HG02943 (cell line): ENCODE data around the gene MND1.
"Not testable (repeated sequence)": the region's sequence is repeated elsewhere in the genome, so short reads cannot be mapped to it uniquely, and the experiment has no call there.

ENCODE experiments used
- ATAC-seq: cut with Tn5 transposase; IDR thresholded peaks from one replicate; pipeline ENCODE4 v1.9.1; 2021; ENCODE audit warnings: mild to moderate bottlenecking, low read depth, moderate library complexity; ENCODE audit not compliant: unreplicated experiment

MND1 gene

DNA sequence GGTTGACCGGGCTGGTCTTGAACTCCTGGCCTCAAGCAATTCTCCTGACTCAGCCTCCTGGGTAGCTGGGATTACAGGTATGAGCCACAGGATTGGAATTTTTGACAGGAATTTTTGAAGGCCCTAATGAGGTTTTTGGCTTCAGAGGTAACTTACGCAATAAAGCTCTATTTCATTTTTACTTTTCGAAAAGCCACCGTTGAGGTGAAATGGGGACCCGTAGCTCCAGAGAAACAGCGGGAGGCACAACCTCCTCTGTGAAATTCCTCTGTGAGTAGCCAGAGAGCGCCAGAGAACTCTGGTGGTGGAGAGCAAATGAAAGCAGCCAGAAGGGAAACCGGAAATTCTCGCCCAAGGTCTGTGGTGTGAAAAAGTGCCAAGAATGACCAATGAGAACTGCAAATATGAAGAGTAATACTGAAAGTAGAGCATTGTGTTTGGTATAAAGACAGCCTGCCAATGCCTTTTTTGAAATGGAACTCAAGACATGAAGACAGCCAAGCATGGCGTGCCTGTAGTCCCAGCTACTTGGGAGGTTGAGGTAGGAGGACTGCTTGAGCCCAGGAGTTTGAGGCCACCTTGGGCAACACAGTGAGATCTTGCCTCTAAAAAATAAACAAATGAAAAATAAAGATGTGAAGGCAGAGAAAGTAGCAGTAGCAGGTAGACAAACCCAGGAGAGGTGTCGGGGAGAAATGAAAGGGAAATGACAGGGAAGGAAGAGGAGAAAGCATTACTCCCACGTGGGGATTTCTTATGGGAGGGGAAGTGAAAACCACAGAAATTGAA is 88.7 kb downstream of the MND1 start:
- peak; percentile 93 for ATAC-seq

- ATAC-seq: peak; percentile 1
Observed at GRCh38 chr4:153433754-153434105, 89.2 kb downstream of the MND1 start.

DNA sequence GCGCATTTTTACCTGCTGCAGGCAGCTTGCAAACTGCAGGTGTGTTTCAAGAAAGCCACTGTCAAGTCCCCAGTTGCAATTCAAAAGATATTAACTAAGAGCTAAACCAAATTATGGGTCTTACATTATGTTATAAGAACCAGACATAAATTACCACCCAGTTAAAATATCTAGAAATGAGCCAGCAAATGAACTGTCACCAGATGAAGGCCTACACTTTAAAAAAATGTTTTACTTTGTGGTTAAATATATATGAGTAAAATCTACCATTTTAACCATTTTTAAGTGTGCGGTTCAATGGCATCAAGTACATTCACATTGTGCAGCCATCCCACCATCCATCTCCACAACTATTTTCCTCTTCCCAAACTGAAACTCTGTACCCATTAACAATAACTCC is 89.7 kb downstream of the MND1 start:
- no peak for ATAC-seq

DNA sequence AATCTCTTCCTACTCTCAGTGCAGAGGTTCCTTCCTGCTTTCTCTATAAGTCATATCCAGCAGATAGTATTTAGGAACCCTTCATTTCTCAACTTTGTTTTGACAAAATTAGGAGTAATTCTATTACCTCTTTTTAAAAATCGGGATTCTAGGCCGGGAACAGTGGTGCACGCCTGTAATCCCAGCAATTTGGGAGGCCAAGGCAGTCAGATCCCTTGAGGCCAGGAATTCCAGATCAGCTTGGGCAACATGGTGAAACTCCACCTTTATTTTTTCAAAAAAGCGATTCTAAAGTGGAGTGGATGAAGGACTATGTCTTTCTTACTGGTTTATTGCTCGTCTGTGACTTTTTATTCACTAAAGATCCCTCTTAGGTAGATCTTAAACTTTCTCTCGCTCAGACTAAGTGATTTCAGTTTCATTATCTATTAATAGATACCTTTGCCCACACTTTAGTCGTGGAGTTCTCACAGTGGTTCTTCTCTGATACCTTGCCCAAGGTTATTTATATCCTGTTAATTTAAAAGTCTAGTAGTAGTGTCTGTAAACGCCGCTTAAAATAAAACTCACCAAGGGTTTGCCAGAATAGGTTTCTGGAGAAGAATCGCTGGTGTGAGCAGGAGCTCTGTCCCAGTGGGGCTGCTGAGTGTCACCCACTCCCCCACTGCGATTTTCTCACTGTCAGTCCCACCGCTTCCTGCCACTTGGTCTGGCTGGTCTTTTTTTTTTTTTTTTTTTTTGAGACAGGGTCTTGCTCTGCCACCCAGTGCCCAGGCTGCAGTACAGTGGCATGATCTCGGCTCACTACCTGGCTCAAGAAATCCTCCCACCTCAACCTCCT is 94.6 kb downstream of the MND1 start:
- peak; percentile 64 for ATAC-seq

DNA sequence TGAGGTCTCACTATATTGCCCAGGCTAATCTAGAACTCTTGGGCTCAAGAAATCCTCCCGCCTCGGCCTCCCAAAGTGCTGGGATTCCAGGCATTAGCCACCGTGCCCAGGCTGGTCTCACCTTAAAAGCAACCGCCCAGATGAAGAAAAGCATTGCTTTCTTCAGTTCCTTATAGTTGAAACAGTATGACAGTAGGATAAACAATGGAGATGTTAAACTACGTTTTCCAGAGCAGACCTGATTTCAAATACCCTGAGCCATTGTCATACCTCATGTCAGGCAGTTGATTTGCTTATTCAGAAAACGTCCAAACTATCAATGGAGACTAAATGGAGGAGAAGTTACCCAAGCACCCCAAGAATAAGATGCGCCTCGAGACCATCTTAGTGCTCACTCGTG is 95.3 kb downstream of the MND1 start:
- no peak for ATAC-seq

DNA sequence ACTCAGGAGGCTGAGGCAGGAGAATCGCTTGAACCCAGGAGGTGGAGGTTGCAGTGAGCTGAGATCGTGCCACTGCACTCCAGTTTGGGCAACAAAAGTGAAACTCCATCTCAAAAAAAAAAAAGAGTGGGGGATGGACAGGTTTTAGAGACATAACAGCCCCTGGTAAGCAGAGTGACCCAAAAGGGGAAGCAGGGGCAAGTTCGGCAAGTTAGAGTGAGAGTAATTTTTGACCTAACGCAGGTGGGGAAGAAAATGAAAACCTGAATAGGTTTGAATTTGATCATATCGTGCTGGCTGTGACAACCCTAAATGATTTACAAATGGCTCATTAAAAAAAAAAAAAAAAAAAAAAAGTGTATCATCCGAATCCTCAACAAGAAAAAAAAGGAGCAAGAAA is 96.0 kb downstream of the MND1 start:
- ATAC-seq: no peak

- ATAC-seq: no peak
Observed at GRCh38 chr4:153447175-153447905, 102.9 kb downstream of the MND1 start.

- no peak for ATAC-seq
Observed at GRCh38 chr4:153448003-153448731, 103.7 kb downstream of the MND1 start.

DNA sequence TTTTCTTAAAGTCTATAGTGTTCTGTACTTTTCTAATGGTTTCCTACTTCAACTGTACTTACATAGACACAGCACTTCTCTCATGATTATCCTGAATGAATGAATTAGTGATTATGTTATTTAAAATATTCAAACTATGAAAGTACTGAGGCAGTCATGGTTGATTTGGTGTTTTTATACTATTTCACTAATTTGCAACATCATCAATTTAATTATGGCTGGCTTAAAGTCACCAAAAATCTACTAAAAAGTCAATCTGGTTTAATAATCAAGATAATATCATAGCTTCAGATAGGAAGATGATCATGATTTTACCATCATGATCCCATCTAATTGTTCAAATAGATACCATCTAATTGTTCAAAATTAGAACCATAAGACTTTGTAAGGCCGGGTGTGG is 104.8 kb downstream of the MND1 start:
- no peak for ATAC-seq

DNA sequence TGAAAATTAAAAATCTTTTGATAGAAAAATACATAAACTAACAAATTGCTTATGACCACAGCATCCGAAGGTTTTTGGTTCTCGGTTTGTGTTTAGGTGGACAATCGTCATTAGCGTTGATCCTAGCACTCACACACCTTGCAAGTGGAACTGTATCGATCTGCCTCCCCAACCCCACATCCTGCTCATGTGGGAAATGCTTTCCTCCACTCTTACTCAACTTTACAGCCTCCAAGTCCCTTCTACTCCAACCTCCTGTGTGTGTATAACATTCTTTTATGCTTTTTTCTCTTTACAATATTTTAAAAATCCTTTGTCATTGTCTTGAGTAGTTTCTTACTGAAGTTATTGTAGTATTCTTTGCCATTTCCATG is 106.0 kb downstream of the MND1 start:
- ATAC-seq: no peak

- ATAC-seq: not testable (repeated sequence)
Observed at GRCh38 chr4:153451145-153451544, 106.7 kb downstream of the MND1 start.

- ATAC-seq: no peak
Observed at GRCh38 chr4:153451911-153452657, 107.6 kb downstream of the MND1 start.

DNA sequence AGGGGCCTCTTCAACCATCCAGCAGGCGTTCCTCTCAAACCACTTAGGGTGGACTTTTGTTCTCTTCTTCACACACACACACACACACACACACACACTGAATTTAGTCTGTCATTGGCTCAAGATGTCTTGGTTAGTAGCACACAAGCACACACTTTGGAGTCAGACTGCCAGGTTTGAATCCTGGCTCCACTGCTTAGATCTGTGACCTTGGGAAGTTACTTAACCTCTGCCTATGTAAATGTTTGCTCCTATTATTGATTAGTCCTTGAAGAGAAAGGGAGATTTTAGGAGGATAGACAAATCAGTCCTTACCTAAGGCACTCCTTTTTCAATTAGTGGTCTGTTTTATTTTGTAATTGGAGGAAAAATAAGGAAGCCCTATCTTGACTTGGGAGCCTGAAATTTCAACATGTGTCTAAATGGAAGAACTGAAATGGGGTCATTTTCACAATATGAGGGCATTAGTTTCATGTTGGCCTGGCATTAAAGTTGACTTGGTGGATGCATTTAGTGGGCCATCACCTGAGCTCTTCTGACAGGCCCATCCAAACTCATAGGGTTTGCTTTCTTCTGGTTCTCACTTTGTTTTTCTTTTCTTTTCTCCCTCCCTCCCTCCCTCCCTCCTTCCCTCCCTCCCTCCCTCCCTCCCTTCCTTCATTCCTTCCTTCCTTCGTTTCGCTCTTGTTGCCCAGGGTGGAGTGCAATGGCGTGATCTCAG is 108.3 kb downstream of the MND1 start:
- ATAC-seq: no peak

GRCh38 chr4:153453402-153453801 is 108.9 kb downstream of the MND1 start:
- no peak for ATAC-seq

- no peak for ATAC-seq
Observed at GRCh38 chr4:153458969-153459368, 114.5 kb downstream of the MND1 start.

DNA sequence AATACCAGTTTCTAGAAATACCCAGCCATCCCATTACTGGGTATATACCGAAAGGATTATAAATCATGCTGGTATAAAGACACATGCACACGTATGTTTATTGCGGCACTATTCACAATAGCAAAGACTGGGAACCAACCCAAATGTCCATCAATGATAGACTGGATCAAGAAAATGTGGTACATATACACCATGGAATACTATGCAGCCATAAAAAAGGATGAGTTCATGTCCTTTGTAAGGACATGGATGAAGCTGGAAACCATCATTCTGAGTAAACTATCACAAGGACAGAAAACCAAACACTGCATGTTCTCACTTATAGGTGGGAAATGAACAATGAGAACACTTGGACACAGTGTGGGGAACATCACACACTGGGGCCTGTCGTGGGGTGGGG is 117.1 kb downstream of the MND1 start:
- not testable (repeated sequence) for ATAC-seq

DNA sequence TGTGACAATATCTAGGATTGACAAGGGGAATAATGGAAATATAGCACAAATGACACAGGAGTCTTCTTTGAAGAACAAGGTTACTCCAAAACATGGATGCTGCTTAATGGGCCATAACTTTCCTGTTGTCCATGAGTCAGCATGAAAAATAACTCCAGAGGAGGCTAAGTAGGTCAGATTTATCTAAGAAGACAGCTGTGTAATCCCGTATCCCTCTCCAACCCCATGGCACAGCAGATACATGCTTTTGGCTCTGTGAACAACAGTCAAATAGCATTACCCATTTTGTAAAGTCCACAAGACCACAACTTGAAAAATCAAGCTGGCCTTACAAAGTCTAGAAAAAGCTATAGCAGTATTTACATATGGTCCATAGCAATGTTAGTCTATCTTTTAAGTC is 119.6 kb downstream of the MND1 start:
- no peak for ATAC-seq
